MM.1S (cell line): Measurements from ENCODE around the gene FARSB.

Source experiments
- CTCF ChIP-seq: fragments of 300-600 bp; sonication (generic); IDR thresholded peaks from 2 replicates; pipeline ENCODE4 v1.5.1; 2016; ENCODE audit warnings: antibody characterized with exemption, low read length, mixed read lengths
- EZH2 ChIP-seq: fragments of 300-600 bp; sonication (generic); optimal IDR thresholded peaks from 2 replicates; pipeline ENCODE3; 2017; ENCODE audit warnings: low read depth, mild to moderate bottlenecking, antibody characterized with exemption, low read length, mixed read lengths
- EZH2phosphoT487 ChIP-seq: fragments of 300-600 bp; sonication (generic); IDR thresholded peaks from 2 replicates; pipeline ENCODE4 v1.6.1; 2018; ENCODE audit warnings: antibody characterized with exemption, low read length

GRCh38 chr2:222561817-222562645, 93.9 kb downstream of the FARSB start:
- TF ChIP-seq CTCF = peak; percentile 65
- TF ChIP-seq EZH2 = no peak
- no peak for TF ChIP-seq EZH2phosphoT487
